Esophagus muscularis mucosa (tissue), 4 donors: ENCODE data around the gene CD47. TPM values are rescaled to one million over a fixed set of nuclear protein-coding genes. Genes with fewer than 3 reads are reported as not detected.

Experiments
- DNase-seq: peaks from one replicate; pipeline ENCODE4 v3.0.0-alpha.2; 2017; ENCODE audit errors: extremely low spot score
- H3K27ac ChIP-seq, 4 donors: fragments of 200-600 bp; sonication (generic); replicated peaks in 1 of 4; 1 replicate in 3 of 4; 2 replicates in 1 of 4; pipeline ENCODE4 v1.5.1; 2016 to 2019; ENCODE audit warnings: mild to moderate bottlenecking in 1 of 4
- H3K27me3 ChIP-seq, 4 donors: fragments of 200-600 bp; sonication (generic); one replicate each; pipeline versions ENCODE4 v1.5.1 to v1.6.0; 2016 to 2019
- H3K36me3 ChIP-seq, 4 donors: fragments of 200-600 bp; sonication (generic); one replicate each; pipeline ENCODE4 v1.5.1; 2016 to 2019
- H3K4me1 ChIP-seq, 4 donors: fragments of 200-600 bp; sonication (generic); one replicate each; pipeline ENCODE4 v1.5.1; 2016 to 2019
- H3K4me3 ChIP-seq, 4 donors: fragments of 200-600 bp; sonication (generic); 1 replicate in 2 of 4; 2 replicates in 2 of 4; pipeline ENCODE4 v1.5.1; 2016 to 2019; ENCODE audit warnings: mild to moderate bottlenecking in 4 of 4, moderate library complexity in 1 of 4
- H3K9me3 ChIP-seq, 4 donors: fragments of 200-600 bp; sonication (generic); 1 replicate in 3 of 4; 2 replicates in 1 of 4; pipeline ENCODE4 v1.5.1; 2016 to 2019
- EP300 ChIP-seq: sonication (generic); formaldehyde crosslinking; IDR thresholded peaks from one replicate; pipeline ENCODE4 v1.6.1; 2017; ENCODE audit warnings: antibody characterized with exemption
- POLR2A ChIP-seq: fragments of 450-650 bp; IDR thresholded peaks from one replicate; pipeline ENCODE4 v1.6.1; 2017; ENCODE audit warnings: antibody characterized with exemption, moderate library complexity, mild to moderate bottlenecking, low read depth
- POLR2AphosphoS5 ChIP-seq, 2 donors: sonication (generic); formaldehyde crosslinking; IDR thresholded peaks; one replicate each; pipeline ENCODE4 v1.6.1; 2017; ENCODE audit warnings: antibody characterized with exemption in 2 of 2
- whole genome bisulfite sequencing: methylation state at CpG from one replicate; pipeline ENCODE4 v1.1.5; 2018; 5-methylcytosine and 5-hydroxymethylcytosine counted together
- intact Hi-C: fragments of 100-400 bp; cut with DNase I; formaldehyde crosslinking; loops from one replicate; pipeline ENCODE4 v1.15.1; 2023
- total RNA-seq, 4 donors: library from RNA; depleted of rRNA; stranded (reverse); fragments of >200 nt; gene quantifications; one replicate each; pipeline versions ENCODE4 v1.1.0 to v1.2.1, GENCODE V29; 2016
- TF ChIP-seq, protein P1 (sequence below), 3 experiments: fragments of 200-600 bp in 2 of 3; fragments of 450-650 bp in 1 of 3; sonication (generic) in 2 of 3; IDR thresholded peaks; one replicate each; pipeline ENCODE4 v1.5.1; 2017 to 2019; ENCODE audit warnings: antibody characterized with exemption in 3 of 3, mild to moderate bottlenecking in 2 of 3, moderate library complexity in 1 of 3

The CD47 gene
- total RNA-seq, 4 donors from 2014 or later, result 31.6 to 57.7 (median 49.7) TPM

- WGBS, result 100% methylated on average over 3 of the region's 3 CpGs
Measured at GRCh38 chr3:108022256-108023150, 68.3 kb downstream of the CD47 start.

GRCh38 chr3:108021533-108021932, 69.3 kb downstream of the CD47 start:
- Histone ChIP-seq H3K36me3 (no peaks in the 10 kb centered on the region), H3K27ac (no peak overlapping the region), H3K9me3 (no peaks in the 10 kb centered on the region), H3K27me3 (no peaks in the 10 kb centered on the region), H3K4me1 (no peaks in the 10 kb centered on the region), H3K4me3 (no peak overlapping the region)
- 71% methylated on average over 2 of the region's 2 CpGs for WGBS
- intact Hi-C loops, result no loop called here
- no peak for TF ChIP-seq POLR2A
- TF ChIP-seq, protein P1, sequence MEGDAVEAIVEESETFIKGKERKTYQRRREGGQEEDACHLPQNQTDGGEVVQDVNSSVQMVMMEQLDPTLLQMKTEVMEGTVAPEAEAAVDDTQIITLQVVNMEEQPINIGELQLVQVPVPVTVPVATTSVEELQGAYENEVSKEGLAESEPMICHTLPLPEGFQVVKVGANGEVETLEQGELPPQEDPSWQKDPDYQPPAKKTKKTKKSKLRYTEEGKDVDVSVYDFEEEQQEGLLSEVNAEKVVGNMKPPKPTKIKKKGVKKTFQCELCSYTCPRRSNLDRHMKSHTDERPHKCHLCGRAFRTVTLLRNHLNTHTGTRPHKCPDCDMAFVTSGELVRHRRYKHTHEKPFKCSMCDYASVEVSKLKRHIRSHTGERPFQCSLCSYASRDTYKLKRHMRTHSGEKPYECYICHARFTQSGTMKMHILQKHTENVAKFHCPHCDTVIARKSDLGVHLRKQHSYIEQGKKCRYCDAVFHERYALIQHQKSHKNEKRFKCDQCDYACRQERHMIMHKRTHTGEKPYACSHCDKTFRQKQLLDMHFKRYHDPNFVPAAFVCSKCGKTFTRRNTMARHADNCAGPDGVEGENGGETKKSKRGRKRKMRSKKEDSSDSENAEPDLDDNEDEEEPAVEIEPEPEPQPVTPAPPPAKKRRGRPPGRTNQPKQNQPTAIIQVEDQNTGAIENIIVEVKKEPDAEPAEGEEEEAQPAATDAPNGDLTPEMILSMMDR (IDR thresholded peaks at IDR 0.05), result no peak
- no peak for TF ChIP-seq EP300
- TF ChIP-seq POLR2AphosphoS5 (IDR thresholded peaks at IDR 0.05), result no peak
- DNase-seq, result no peak

More at GRCh38 chr3:108022256-108023150, 68.3 kb downstream of the CD47 start:
- no peak overlapping the region for H3K4me3 ChIP-seq
- no peaks in the 10 kb centered on the region for H3K36me3 ChIP-seq
- no peak for DNase-seq
- intact Hi-C loops, result no loop called here
- H3K27me3 ChIP-seq, result no peaks in the 10 kb centered on the region
- no peaks in the 10 kb centered on the region for H3K9me3 ChIP-seq
- no peak overlapping the region for H3K27ac ChIP-seq
- H3K4me1 ChIP-seq, result no peaks in the 10 kb centered on the region
- no peak for TF ChIP-seq EP300
- no peak for TF ChIP-seq POLR2AphosphoS5 (IDR thresholded peaks at IDR 0.05)
- TF ChIP-seq, protein P1 (IDR thresholded peaks at IDR 0.05), result no peak
- no peak for TF ChIP-seq POLR2A

GRCh38 chr3:108021131-108021530, 69.7 kb downstream of the CD47 start:
- Histone ChIP-seq H3K4me3 (no peak overlapping the region), H3K27ac (no peak overlapping the region), H3K27me3 (no peaks in the 10 kb centered on the region), H3K36me3 (no peaks in the 10 kb centered on the region), H3K4me1 (no peaks in the 10 kb centered on the region), H3K9me3 (no peaks in the 10 kb centered on the region)
- 77% methylated on average over 3 of the region's 3 CpGs for WGBS
- TF ChIP-seq POLR2AphosphoS5 (IDR thresholded peaks at IDR 0.05) (no peak), EP300 (no peak), POLR2A (no peak)
- TF ChIP-seq, protein P1 (IDR thresholded peaks at IDR 0.05), result no peak
- intact Hi-C loops, result no loop called here
- DNase-seq, result no peak

GRCh38 chr3:108018552-108018951, 72.3 kb downstream of the CD47 start:
- Histone ChIP-seq H3K4me1 (peaks cover 0 to 7% (median 6%) of the 10 kb centered on the region in 4 donors), H3K4me3 (no peak overlapping the region), H3K9me3 (no peaks in the 10 kb centered on the region), H3K27me3 (no peaks in the 10 kb centered on the region), H3K27ac (no peak overlapping the region), H3K36me3 (no peaks in the 10 kb centered on the region)
- TF ChIP-seq POLR2AphosphoS5 (IDR thresholded peaks at IDR 0.05), result no peak
- TF ChIP-seq POLR2A, result no peak
- TF ChIP-seq, protein P1 (IDR thresholded peaks at IDR 0.05), result no peak
- TF ChIP-seq EP300, result no peak
- intact Hi-C loops, result no loop called here
- no peak for DNase-seq
- 62% methylated on average over 8 of the region's 8 CpGs for WGBS
